SJCRH30 (cell line): ENCODE results near the gene TAF3. TPM values are rescaled to one million over a fixed set of nuclear protein-coding genes. Genes with fewer than 3 reads are reported as not detected.
"Not testable (repeated sequence)": the region's sequence is repeated elsewhere in the genome, so short reads cannot be mapped to it uniquely, and the experiment has no call there.

Experiments
- DNase-seq, 2 experiments: peaks; one replicate each; pipeline ENCODE4 v3.0.0-alpha.2; 2015 to 2020
- H3K27ac ChIP-seq: fragments of 250-450 bp; sonication (Bioruptor Pico); 2 replicates; pipeline ENCODE4 v1.5.1; 2020; ENCODE audit warnings: mild to moderate bottlenecking, moderate library complexity
- H3K27me3 ChIP-seq: fragments of 250-450 bp; sonication (Bioruptor Pico); 2 replicates; pipeline ENCODE4 v1.5.1; 2020; ENCODE audit warnings: mild to moderate bottlenecking, moderate library complexity
- H3K36me3 ChIP-seq: fragments of 250-450 bp; sonication (Bioruptor Pico); 2 replicates; pipeline ENCODE4 v1.5.1; 2020; ENCODE audit warnings: mild to moderate bottlenecking, moderate library complexity
- H3K4me1 ChIP-seq: fragments of 250-450 bp; sonication (Bioruptor Pico); 2 replicates; pipeline ENCODE4 v1.5.1; 2020; ENCODE audit warnings: mild to moderate bottlenecking, moderate library complexity
- H3K4me3 ChIP-seq: fragments of 250-450 bp; sonication (Bioruptor Pico); 2 replicates; pipeline ENCODE4 v1.5.1; 2020; ENCODE audit warnings: mild to moderate bottlenecking, moderate library complexity
- H3K9me3 ChIP-seq: fragments of 250-450 bp; sonication (Bioruptor Pico); replicated peaks from 2 replicates; pipeline ENCODE4 v1.5.1; 2020; ENCODE audit warnings: mild to moderate bottlenecking, moderate library complexity
- total RNA-seq: library from RNA; depleted of rRNA; stranded (reverse); fragments of >200 nt; shearing (Covaris generic); gene quantifications from 2 replicates; pipeline ENCODE4 v1.2.3, GENCODE V29; 2014; rRNA removed

Gene TAF3
- total RNA-seq, result 3.6 and 3.9 TPM in 2 replicates

GRCh38 chr10:7818295-7819120 is at the start of gene TAF3:
Gene TAF3, plus strand, starts transcription at chr10:7818505. Its CDS starts 205 bp downstream, at chr10:7818710.
- no peaks in the 10 kb centered on the region for H3K4me1 ChIP-seq
- no peaks in the 10 kb centered on the region for H3K36me3 ChIP-seq

GRCh38 chr10:7773845-7774801 is 44.2 kb upstream of the TAF3 start:
- DNase-seq, result no peak
- H3K4me1 ChIP-seq, result no peaks in the 10 kb centered on the region
- 0 out of 2 replicates have a peak, but pooled peaks cover 4% of the 10 kb centered on the region for H3K36me3 ChIP-seq
- H3K27ac ChIP-seq, result no peak overlapping the region
- H3K9me3 ChIP-seq, result no peaks in the 10 kb centered on the region
- H3K27me3 ChIP-seq, result no peaks in the 10 kb centered on the region
- H3K4me3 ChIP-seq, result no peak overlapping the region

More at GRCh38 chr10:7818295-7819120, at the start of gene TAF3:
- no peaks in the 10 kb centered on the region for H3K9me3 ChIP-seq
- DNase-seq, result peak; percentile 77 to 85
- H3K27ac ChIP-seq, result peak within 1 kb of the TSS; percentile 63
- peak within 1 kb of the TSS; percentile 97 for H3K4me3 ChIP-seq
- no peaks in the 10 kb centered on the region for H3K27me3 ChIP-seq

GRCh38 chr10:7776777-7777176 is 41.5 kb upstream of the TAF3 start:
- DNase-seq, result no peak
- Histone ChIP-seq H3K27me3 (no peaks in the 10 kb centered on the region), H3K9me3 (no peaks in the 10 kb centered on the region), H3K36me3 (0 out of 2 replicates have a peak, but pooled peaks cover 7% of the 10 kb centered on the region), H3K4me3 (no peak overlapping the region), H3K27ac (no peak overlapping the region), H3K4me1 (no peaks in the 10 kb centered on the region)

- not testable (repeated sequence) for H3K27ac ChIP-seq, H3K36me3 ChIP-seq, H3K27me3 ChIP-seq, H3K4me3 ChIP-seq, H3K4me1 ChIP-seq, DNase-seq, H3K9me3 ChIP-seq
Measured at GRCh38 chr10:7782194-7782593, 36.1 kb upstream of the TAF3 start.

- H3K27ac ChIP-seq, result no peak overlapping the region
- no peaks in the 10 kb centered on the region for H3K4me1 ChIP-seq
- H3K4me3 ChIP-seq, result no peak overlapping the region
- no peaks in the 10 kb centered on the region for H3K27me3 ChIP-seq
- H3K9me3 ChIP-seq, result no peaks in the 10 kb centered on the region
- H3K36me3 ChIP-seq, result no peaks in the 10 kb centered on the region
- no peak for DNase-seq
Measured at GRCh38 chr10:7786430-7786829, 31.9 kb upstream of the TAF3 start.

- DNase-seq, result peak in 1 of 2 experiments; percentile 1
Measured at GRCh38 chr10:7787150-7787856, 31.0 kb upstream of the TAF3 start.

GRCh38 chr10:7787857-7788638 is 30.3 kb upstream of the TAF3 start, which contains the start of the genes ATP5F1C and KIN:
Gene ATP5F1C, plus strand, starts transcription at chr10:7788177. Its CDS starts 31 bp downstream, at chr10:7788208.
Gene KIN, minus strand, starts transcription at chr10:7787993. Its CDS starts 60 bp downstream, at chr10:7787933.
- Histone ChIP-seq H3K4me3 (peak within 1 kb of the TSS; percentile 73), H3K27me3 (no peaks in the 10 kb centered on the region), H3K36me3 (no peaks in the 10 kb centered on the region), H3K9me3 (no peaks in the 10 kb centered on the region), H3K4me1 (no peaks in the 10 kb centered on the region), H3K27ac (peak within 1 kb of the TSS; percentile 56)
- DNase-seq, result peak; percentile 92 to 94

More at GRCh38 chr10:7787150-7787856, 31.0 kb upstream of the TAF3 start:
- Histone ChIP-seq H3K36me3 (no peaks in the 10 kb centered on the region), H3K27ac (peak overlapping the region; percentile 31; the same call in 1 of the 2 replicates), H3K4me1 (no peaks in the 10 kb centered on the region), H3K9me3 (no peaks in the 10 kb centered on the region), H3K4me3 (peak overlapping the region; percentile 73), H3K27me3 (no peaks in the 10 kb centered on the region)

- Histone ChIP-seq H3K27ac (peak overlapping the region; percentile 56), H3K36me3 (no peaks in the 10 kb centered on the region), H3K4me1 (no peaks in the 10 kb centered on the region), H3K9me3 (no peaks in the 10 kb centered on the region), H3K27me3 (no peaks in the 10 kb centered on the region), H3K4me3 (peak overlapping the region; percentile 73)
- peak in 1 of 2 experiments; percentile 15 for DNase-seq
Measured at GRCh38 chr10:7788639-7789286, 29.5 kb upstream of the TAF3 start.

GRCh38 chr10:7789390-7789789 is 28.9 kb upstream of the TAF3 start:
- no peaks in the 10 kb centered on the region for H3K9me3 ChIP-seq
- peak overlapping the region; percentile 73 for H3K4me3 ChIP-seq
- H3K27ac ChIP-seq, result no peak overlapping the region
- H3K4me1 ChIP-seq, result no peaks in the 10 kb centered on the region
- no peaks in the 10 kb centered on the region for H3K36me3 ChIP-seq
- peak in 1 of 2 experiments; percentile 8 for DNase-seq
- H3K27me3 ChIP-seq, result no peaks in the 10 kb centered on the region

GRCh38 chr10:7792541-7792940 is 25.8 kb upstream of the TAF3 start:
- Histone ChIP-seq H3K27me3 (no peaks in the 10 kb centered on the region), H3K36me3 (peaks cover 11% of the 10 kb centered on the region), H3K4me3 (no peak overlapping the region), H3K4me1 (peaks cover 3% of the 10 kb centered on the region; the same call in 1 of the 2 replicates), H3K27ac (no peak overlapping the region), H3K9me3 (no peaks in the 10 kb centered on the region)
- no peak for DNase-seq

GRCh38 chr10:7794251-7795026 is 23.9 kb upstream of the TAF3 start:
- Histone ChIP-seq H3K9me3 (no peaks in the 10 kb centered on the region), H3K4me1 (peaks cover 7% of the 10 kb centered on the region), H3K4me3 (no peak overlapping the region), H3K27me3 (no peaks in the 10 kb centered on the region), H3K27ac (no peak overlapping the region), H3K36me3 (peaks cover 21% of the 10 kb centered on the region)
- DNase-seq, result no peak

GRCh38 chr10:7795605-7796004 is 22.7 kb upstream of the TAF3 start:
- no peaks in the 10 kb centered on the region for H3K9me3 ChIP-seq
- no peak for DNase-seq
- no peak overlapping the region for H3K4me3 ChIP-seq
- no peaks in the 10 kb centered on the region for H3K27me3 ChIP-seq
- H3K36me3 ChIP-seq, result peaks cover 27% of the 10 kb centered on the region
- H3K4me1 ChIP-seq, result peaks cover 7% of the 10 kb centered on the region
- no peak overlapping the region for H3K27ac ChIP-seq
